CD4-positive, alpha-beta T cell treated with Interleukin-15 for 1 hour (primary cell): ENCODE measurements around the gene NCK2.
"Not testable (repeated sequence)": the region's sequence is repeated elsewhere in the genome, so short reads cannot be mapped to it uniquely, and the experiment has no call there.

Experiments
- DNase-seq: peaks from one replicate; pipeline ENCODE4 v3.0.0-alpha.2; 2020

NCK2 gene

GRCh38 chr2:105877945-105878344 is 133.2 kb downstream of the NCK2 start:
- no peak for DNase-seq

- no peak for DNase-seq
Observed at GRCh38 chr2:105879106-105879802, 134.5 kb downstream of the NCK2 start.

DNA sequence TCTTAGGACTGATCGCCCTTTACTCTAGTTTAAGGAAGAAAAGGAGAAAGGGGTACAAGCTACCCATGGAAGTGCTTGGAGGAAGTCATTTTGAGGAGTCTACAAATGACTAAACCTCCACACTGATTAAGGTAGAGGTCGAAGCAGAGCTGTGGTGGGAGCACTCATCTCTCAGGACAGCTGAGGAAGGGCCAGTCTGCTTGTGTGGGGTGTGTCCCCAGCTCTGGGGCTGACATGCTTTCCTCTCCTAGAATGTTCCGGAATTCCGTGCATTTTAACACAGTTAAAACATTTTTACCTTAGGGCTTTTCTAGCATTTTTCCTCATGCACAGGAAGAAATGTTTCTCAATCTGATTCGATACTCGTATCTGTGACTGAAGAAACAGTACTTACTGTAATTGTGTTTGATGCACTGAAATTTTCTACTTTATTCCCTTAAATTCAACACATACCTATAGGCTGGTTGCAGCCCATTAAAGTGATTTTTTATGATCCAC is 135.1 kb downstream of the NCK2 start:
- no peak for DNase-seq

DNA sequence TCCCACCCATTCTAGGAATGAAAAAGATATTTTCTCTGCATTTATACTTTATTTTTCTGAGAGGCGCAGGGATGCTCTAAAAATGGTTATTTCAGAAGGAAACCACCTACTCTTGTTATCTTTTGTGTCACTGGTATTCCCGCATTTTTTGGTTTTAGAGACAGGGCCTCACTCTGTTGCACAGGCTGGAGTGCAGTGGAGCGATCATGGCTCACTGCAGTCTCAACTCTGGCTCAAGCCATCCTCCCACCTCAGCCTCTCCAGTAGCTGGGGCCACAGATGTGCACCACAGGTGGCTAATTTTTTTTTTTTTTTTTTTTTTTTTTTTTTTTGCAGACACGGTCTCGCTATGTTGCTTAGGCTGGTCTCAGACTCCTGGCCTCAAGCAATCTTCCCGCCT is 135.9 kb downstream of the NCK2 start:
- DNase-seq, result no peak

DNA sequence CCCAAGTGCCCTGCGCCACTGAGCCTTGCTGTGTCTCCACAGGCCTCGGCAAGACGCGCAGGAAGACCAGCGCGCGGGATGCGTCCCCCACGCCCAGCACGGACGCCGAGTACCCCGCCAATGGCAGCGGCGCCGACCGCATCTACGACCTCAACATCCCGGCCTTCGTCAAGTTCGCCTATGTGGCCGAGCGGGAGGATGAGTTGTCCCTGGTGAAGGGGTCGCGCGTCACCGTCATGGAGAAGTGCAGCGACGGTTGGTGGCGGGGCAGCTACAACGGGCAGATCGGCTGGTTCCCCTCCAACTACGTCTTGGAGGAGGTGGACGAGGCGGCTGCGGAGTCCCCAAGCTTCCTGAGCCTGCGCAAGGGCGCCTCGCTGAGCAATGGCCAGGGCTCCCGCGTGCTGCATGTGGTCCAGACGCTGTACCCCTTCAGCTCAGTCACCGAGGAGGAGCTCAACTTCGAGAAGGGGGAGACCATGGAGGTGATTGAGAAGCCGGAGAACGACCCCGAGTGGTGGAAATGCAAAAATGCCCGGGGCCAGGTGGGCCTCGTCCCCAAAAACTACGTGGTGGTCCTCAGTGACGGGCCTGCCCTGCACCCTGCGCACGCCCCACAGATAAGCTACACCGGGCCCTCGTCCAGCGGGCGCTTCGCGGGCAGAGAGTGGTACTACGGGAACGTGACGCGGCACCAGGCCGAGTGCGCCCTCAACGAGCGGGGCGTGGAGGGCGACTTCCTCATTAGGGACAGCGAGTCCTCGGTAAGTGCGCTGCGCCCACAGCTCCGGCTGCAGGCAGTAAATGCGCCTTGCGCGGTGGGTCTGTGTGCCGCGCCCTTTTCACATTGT is 136.8 kb downstream of the NCK2 start:
- DNase-seq, result no peak

- DNase-seq, result no peak
Observed at GRCh38 chr2:105882341-105882740, 137.6 kb downstream of the NCK2 start.

DNA sequence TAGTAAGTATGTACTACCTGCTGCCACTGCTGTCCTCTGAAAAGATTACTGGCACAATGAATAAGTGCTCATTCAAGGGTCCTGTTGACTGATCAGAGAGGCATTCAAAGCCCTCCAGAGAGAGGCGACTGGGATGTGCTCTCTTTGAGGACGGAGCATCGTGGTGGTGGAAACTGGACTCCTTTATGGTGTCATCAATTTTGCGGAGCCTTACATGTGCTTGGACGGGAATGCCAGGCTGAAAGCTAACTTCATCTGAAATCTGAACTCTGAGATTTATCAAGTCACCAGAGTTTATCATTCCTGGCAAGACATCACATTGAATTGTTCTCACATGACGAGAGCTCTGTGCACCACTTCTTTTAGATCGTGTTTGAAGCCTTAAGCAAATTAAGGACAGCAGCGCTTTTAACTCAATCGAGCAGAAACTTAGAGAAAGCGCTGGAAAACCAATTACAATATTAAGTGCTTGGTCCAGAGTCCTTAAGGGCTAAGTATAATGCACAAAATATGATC is 138.3 kb downstream of the NCK2 start:
- DNase-seq, result no peak

GRCh38 chr2:105883911-105884694 is 139.4 kb downstream of the NCK2 start:
- no peak for DNase-seq

- no peak for DNase-seq
Observed at GRCh38 chr2:105885456-105885855, 140.7 kb downstream of the NCK2 start.

GRCh38 chr2:105886029-105886454 is 141.3 kb downstream of the NCK2 start:
- DNase-seq, result no peak

DNA sequence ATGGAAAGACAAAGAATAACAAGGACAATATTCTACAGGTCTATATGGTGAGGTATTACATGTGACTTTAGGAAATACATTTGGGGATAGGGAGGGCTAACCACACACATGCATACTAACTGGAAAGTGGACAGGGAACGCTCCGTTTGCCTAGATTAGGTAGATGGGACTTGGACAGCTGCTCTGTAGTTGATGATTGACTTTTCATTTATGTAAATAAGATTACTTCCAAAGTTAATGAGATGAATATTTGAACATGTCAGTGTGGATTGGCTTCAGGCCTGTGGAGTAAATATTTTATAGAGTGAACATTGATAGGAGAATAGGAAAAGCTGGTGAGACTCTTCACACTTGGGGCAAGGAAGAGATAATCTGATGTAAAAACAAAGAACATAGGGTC is 142.0 kb downstream of the NCK2 start:
- DNase-seq, result no peak

DNA sequence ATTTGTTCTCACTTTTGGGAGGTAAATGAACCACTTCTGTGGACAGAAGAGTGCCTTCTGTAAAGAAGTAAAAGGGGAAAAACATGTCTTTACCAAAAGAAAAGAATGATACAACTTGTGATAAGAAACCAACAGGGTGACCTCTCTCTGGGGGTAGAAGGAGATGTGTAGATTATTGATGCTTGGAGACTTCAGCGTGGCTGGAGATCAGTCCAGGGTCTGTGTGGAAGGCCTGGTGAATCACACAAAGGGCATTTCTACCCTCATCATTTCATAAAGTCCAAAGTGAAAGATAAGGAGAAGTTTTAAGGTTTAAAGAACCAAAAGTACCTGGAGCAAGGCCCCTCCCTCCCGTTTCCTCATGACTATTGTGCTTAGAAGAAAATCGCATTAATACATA is 142.5 kb downstream of the NCK2 start:
- DNase-seq, result no peak

GRCh38 chr2:105888625-105889024 is 143.9 kb downstream of the NCK2 start:
- peak; percentile 37 for DNase-seq

GRCh38 chr2:105889046-105889445 is 144.3 kb downstream of the NCK2 start:
- DNase-seq, result no peak

GRCh38 chr2:105890111-105890510 is 145.4 kb downstream of the NCK2 start:
- DNase-seq, result no peak

DNA sequence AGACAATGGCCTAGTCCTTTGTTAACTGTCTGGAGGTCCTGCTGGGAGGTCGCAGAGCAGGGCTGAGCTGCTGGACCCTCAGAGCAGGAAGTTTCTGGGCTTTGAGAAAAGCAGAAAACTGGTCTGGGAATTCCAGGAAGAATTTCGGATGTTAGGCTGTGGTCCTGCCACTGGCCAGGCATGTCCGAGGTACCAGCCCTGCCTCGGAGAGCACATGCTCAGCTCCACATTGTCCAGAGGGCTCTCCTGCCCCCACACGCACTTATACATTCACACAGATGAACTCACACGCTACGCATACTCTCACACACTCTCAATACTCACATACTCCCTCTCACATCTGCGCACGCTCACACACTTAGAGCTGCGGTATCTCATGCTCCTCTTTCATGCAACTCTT is 146.1 kb downstream of the NCK2 start:
- DNase-seq, result no peak

DNA sequence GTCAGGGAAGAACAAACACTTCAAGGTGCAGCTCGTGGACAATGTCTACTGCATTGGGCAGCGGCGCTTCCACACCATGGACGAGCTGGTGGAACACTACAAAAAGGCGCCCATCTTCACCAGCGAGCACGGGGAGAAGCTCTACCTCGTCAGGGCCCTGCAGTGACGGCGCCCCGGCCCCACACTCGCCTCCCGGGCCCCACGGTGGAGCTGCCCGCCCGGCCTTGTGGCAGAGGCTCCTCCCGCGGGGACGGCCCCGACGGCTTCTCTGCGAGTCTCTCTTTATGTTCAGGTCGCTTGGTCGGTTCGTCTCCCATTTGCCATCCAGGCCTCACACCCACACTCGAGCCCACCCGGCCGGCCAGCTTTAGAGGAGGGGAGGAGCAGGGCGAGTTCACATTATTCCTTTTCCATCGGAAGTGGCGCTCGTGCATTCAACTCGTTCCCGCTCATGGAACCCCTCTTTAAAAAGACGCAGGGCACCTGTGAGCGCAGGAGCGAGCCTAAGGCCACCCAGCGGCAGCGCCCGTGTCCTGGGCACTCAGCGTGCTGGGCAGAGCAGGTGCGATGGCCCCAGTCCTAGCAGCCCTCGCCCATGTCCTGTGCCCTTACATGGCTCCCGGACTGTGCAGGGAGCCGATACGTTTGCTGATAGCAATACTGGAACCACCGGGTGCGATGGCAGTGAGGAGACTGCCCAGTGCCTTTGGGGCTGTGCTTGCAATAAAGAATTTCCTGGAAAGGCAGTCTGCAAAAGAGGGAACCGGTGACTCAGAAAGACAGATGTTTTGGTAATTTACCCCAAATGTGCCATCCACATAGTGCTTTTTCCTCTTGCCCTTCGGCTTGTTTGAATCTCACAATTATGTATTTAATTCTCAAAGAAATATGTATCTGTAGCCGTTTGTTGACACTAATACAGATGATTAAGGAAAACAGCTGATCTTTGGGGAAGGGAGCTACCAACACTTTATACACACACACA is 148.6 kb downstream of the NCK2 start:
- DNase-seq, result no peak

- DNase-seq, result no peak
Observed at GRCh38 chr2:105894327-105894944, 149.7 kb downstream of the NCK2 start.

GRCh38 chr2:105895990-105896764 is 151.5 kb downstream of the NCK2 start:
- DNase-seq, result no peak

DNA sequence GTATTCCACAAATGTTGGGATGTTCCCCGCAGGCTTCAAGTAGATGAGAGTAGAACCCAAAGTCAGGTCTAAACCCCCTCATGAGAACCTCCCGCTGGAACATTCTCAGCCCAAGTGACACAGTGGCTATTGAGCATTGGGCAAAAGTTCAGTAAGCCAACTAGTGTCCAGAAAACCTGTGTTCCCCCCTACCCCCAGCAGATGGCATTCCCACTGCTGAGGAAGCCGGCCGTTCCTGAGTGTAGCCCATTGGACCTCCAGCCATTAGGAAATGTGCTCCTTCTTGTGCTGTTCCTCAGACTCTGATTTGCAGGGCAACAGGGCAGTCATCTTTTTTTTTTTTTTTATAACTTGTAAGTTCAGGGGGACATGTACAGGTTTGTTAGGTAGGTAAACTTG is 152.1 kb downstream of the NCK2 start:
- no peak for DNase-seq

GRCh38 chr2:105897694-105898093 is 153.0 kb downstream of the NCK2 start:
- not testable (repeated sequence) for DNase-seq
